ENCODE measurements around the gene KCTD16.

KCTD16 gene

GRCh38 chr5:144203750-144204596 is 33.3 kb downstream of the KCTD16 start:
- Histone ChIP-seq H3K36me3 (ENCODE audit: control insufficient read depth, insufficient read depth, low read length) (no peaks in the 10 kb centered on the region), H3K4me3 (ENCODE audit: low read length) (no peak overlapping the region), H3K4me1 (ENCODE audit: control insufficient read depth, insufficient read depth, low read length) (no peaks in the 10 kb centered on the region; the same call in 1 of the 2 replicates), H3K9me3 (ENCODE audit: control insufficient read depth, insufficient read depth, low read length) (no peaks in the 10 kb centered on the region), H3K27ac (ENCODE audit: low read length) (no peak overlapping the region), H3K27me3 (ENCODE audit: control insufficient read depth, insufficient read depth, low read length) (no peaks in the 10 kb centered on the region; the same call in 1 of the 2 replicates)
- DNase-seq (ENCODE audit: low read depth, low spot score): no peak
- WGBS (ENCODE audit: insufficient coverage, insufficient read length): no CpG with 5 or more reads among the region's 10 CpGs

DNA sequence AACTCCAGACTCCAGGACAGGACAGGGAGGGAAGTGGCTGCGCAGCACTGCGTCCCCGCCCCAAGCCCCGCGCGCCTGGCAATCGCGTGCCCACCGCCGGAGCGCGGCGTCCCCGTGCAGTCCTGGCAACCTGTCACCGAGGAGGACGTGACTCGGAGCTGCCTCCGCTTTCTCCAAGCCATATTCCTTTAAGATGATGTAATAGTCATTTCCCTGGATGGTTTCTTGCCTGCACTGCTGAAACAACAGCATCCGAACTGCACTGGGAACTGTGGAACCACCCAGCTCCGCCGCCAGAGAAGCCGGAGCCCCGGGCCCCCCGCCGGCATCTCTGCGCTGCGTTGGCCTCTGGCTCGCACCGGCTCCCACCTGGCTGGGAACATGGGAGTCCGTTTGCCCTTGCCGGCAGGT is 34.5 kb downstream of the KCTD16 start:
- no peaks in the 10 kb centered on the region for H3K9me3 ChIP-seq (ENCODE audit: control insufficient read depth, insufficient read depth, low read length)
- no CpG with 5 or more reads among the region's 31 CpGs for WGBS (ENCODE audit: insufficient coverage, insufficient read length)
- H3K27ac ChIP-seq (ENCODE audit: low read length): no peak overlapping the region
- no peaks in the 10 kb centered on the region; the same call in 1 of the 2 replicates for H3K27me3 ChIP-seq (ENCODE audit: control insufficient read depth, insufficient read depth, low read length)
- H3K36me3 ChIP-seq (ENCODE audit: control insufficient read depth, insufficient read depth, low read length): no peaks in the 10 kb centered on the region
- no peaks in the 10 kb centered on the region; the same call in 1 of the 2 replicates for H3K4me1 ChIP-seq (ENCODE audit: control insufficient read depth, insufficient read depth, low read length)
- DNase-seq (ENCODE audit: low read depth, low spot score): no peak
- peak overlapping the region; percentile 48 for H3K4me3 ChIP-seq (ENCODE audit: low read length)

GRCh38 chr5:144206141-144206540 is 35.5 kb downstream of the KCTD16 start:
- Histone ChIP-seq H3K9me3 (ENCODE audit: control insufficient read depth, insufficient read depth, low read length) (no peaks in the 10 kb centered on the region), H3K4me1 (ENCODE audit: control insufficient read depth, insufficient read depth, low read length) (no peaks in the 10 kb centered on the region; the same call in 1 of the 2 replicates), H3K27me3 (ENCODE audit: control insufficient read depth, insufficient read depth, low read length) (no peaks in the 10 kb centered on the region; the same call in 1 of the 2 replicates), H3K4me3 (ENCODE audit: low read length) (no peak overlapping the region), H3K36me3 (ENCODE audit: control insufficient read depth, insufficient read depth, low read length) (no peaks in the 10 kb centered on the region), H3K27ac (ENCODE audit: low read length) (no peak overlapping the region)
- WGBS (ENCODE audit: insufficient coverage, insufficient read length): no CpG with 5 or more reads among the region's 2 CpGs
- DNase-seq (ENCODE audit: low read depth, low spot score): no peak

- DNase-seq (ENCODE audit: low read depth, low spot score): no peak
- H3K27ac ChIP-seq (ENCODE audit: low read length): no peak overlapping the region
- H3K4me1 ChIP-seq (ENCODE audit: control insufficient read depth, insufficient read depth, low read length): no peaks in the 10 kb centered on the region; the same call in 1 of the 2 replicates
- H3K27me3 ChIP-seq (ENCODE audit: control insufficient read depth, insufficient read depth, low read length): no peaks in the 10 kb centered on the region; the same call in 1 of the 2 replicates
- no peaks in the 10 kb centered on the region for H3K36me3 ChIP-seq (ENCODE audit: control insufficient read depth, insufficient read depth, low read length)
- no peaks in the 10 kb centered on the region for H3K9me3 ChIP-seq (ENCODE audit: control insufficient read depth, insufficient read depth, low read length)
- no peak overlapping the region for H3K4me3 ChIP-seq (ENCODE audit: low read length)
These were observed 37.3 kb downstream of the KCTD16 start for GRCh38 chr5:144207875-144208444.

GRCh38 chr5:144209361-144209760 is 38.7 kb downstream of the KCTD16 start:
- Histone ChIP-seq H3K36me3 (ENCODE audit: control insufficient read depth, insufficient read depth, low read length) (no peaks in the 10 kb centered on the region), H3K9me3 (ENCODE audit: control insufficient read depth, insufficient read depth, low read length) (no peaks in the 10 kb centered on the region), H3K27me3 (ENCODE audit: control insufficient read depth, insufficient read depth, low read length) (no peaks in the 10 kb centered on the region; the same call in 1 of the 2 replicates), H3K4me1 (ENCODE audit: control insufficient read depth, insufficient read depth, low read length) (no peaks in the 10 kb centered on the region; the same call in 1 of the 2 replicates), H3K27ac (ENCODE audit: low read length) (no peak overlapping the region), H3K4me3 (ENCODE audit: low read length) (no peak overlapping the region)
- WGBS (ENCODE audit: insufficient coverage, insufficient read length): no CpG with 5 or more reads among the region's 4 CpGs
- no peak for DNase-seq (ENCODE audit: low read depth, low spot score)

DNA sequence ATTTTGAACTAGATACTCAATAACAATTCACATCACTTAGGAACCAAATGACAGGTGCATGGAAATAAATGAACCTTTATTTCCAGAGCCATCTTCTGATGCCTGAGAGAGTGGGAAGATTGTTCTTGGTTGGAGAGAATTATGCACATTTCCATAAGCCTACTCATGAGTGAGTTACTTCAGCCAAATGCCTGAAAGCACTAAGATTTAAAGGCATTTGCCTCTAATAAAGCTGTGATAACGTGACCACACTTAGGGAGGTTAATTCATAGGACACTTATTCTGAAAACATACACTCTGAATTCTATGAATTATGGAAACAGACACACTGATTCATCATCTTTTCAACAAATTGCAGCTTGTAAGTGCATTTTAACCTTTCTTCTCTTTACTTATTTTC is 40.0 kb downstream of the KCTD16 start:
- no CpG with 5 or more reads among the region's 1 CpG for WGBS (ENCODE audit: insufficient coverage, insufficient read length)

GRCh38 chr5:144219869-144220268 is 49.2 kb downstream of the KCTD16 start:
- no peak for DNase-seq (ENCODE audit: low read depth, low spot score)
- Histone ChIP-seq H3K4me1 (ENCODE audit: control insufficient read depth, insufficient read depth, low read length) (no peaks in the 10 kb centered on the region), H3K27ac (ENCODE audit: low read length) (no peak overlapping the region), H3K4me3 (ENCODE audit: low read length) (no peak overlapping the region), H3K27me3 (ENCODE audit: control insufficient read depth, insufficient read depth, low read length) (no peaks in the 10 kb centered on the region), H3K9me3 (ENCODE audit: control insufficient read depth, insufficient read depth, low read length) (no peaks in the 10 kb centered on the region), H3K36me3 (ENCODE audit: control insufficient read depth, insufficient read depth, low read length) (no peaks in the 10 kb centered on the region)
- no CpG with 5 or more reads among the region's 3 CpGs for WGBS (ENCODE audit: insufficient coverage, insufficient read length)

More for the DNA sequence above, 40.0 kb downstream of the KCTD16 start:
- no peaks in the 10 kb centered on the region for H3K27me3 ChIP-seq (ENCODE audit: control insufficient read depth, insufficient read depth, low read length)
- no peaks in the 10 kb centered on the region for H3K36me3 ChIP-seq (ENCODE audit: control insufficient read depth, insufficient read depth, low read length)
- H3K27ac ChIP-seq (ENCODE audit: low read length): no peak overlapping the region
- no peaks in the 10 kb centered on the region for H3K9me3 ChIP-seq (ENCODE audit: control insufficient read depth, insufficient read depth, low read length)
- no peak overlapping the region for H3K4me3 ChIP-seq (ENCODE audit: low read length)
- DNase-seq (ENCODE audit: low read depth, low spot score): no peak
- no peaks in the 10 kb centered on the region for H3K4me1 ChIP-seq (ENCODE audit: control insufficient read depth, insufficient read depth, low read length)

- no peak for DNase-seq (ENCODE audit: low read depth, low spot score)
- Histone ChIP-seq H3K4me1 (ENCODE audit: control insufficient read depth, insufficient read depth, low read length) (no peaks in the 10 kb centered on the region), H3K36me3 (ENCODE audit: control insufficient read depth, insufficient read depth, low read length) (no peaks in the 10 kb centered on the region), H3K9me3 (ENCODE audit: control insufficient read depth, insufficient read depth, low read length) (no peaks in the 10 kb centered on the region), H3K27ac (ENCODE audit: low read length) (no peak overlapping the region), H3K27me3 (ENCODE audit: control insufficient read depth, insufficient read depth, low read length) (no peaks in the 10 kb centered on the region), H3K4me3 (ENCODE audit: low read length) (no peak overlapping the region)
- no CpG with 5 or more reads among the region's 2 CpGs for WGBS (ENCODE audit: insufficient coverage, insufficient read length)
These were observed 56.8 kb downstream of the KCTD16 start for GRCh38 chr5:144227363-144227999.

DNA sequence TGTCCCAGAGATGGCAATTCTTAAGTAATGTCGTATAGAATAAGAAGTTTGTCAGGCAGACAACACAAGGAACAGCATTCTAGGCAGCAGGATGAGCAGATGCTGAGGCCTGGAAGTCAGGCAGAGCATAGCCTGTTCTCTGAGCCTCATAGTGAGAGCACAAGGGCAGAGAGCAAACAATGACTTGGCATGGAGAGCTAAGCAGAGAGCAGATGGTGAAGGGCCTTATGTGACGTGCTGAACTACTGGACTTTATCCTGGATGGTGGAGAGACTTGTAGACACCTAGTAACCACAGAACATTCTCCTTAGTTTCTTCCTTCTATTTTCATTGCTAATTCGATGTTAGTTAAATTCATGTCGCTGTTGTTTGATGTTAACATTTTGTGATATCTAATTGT is 60.1 kb downstream of the KCTD16 start:
- Histone ChIP-seq H3K27ac (ENCODE audit: low read length) (no peak overlapping the region), H3K9me3 (ENCODE audit: control insufficient read depth, insufficient read depth, low read length) (no peaks in the 10 kb centered on the region), H3K4me3 (ENCODE audit: low read length) (no peak overlapping the region), H3K36me3 (ENCODE audit: control insufficient read depth, insufficient read depth, low read length) (no peaks in the 10 kb centered on the region), H3K27me3 (ENCODE audit: control insufficient read depth, insufficient read depth, low read length) (no peaks in the 10 kb centered on the region), H3K4me1 (ENCODE audit: control insufficient read depth, insufficient read depth, low read length) (no peaks in the 10 kb centered on the region)
- no peak for DNase-seq (ENCODE audit: low read depth, low spot score)
- no CpG with 5 or more reads among the region's 4 CpGs for WGBS (ENCODE audit: insufficient coverage, insufficient read length)

- H3K4me1 ChIP-seq (ENCODE audit: control insufficient read depth, insufficient read depth, low read length): no peaks in the 10 kb centered on the region
- H3K27ac ChIP-seq (ENCODE audit: low read length): no peak overlapping the region
- no peak overlapping the region for H3K4me3 ChIP-seq (ENCODE audit: low read length)
- no peaks in the 10 kb centered on the region for H3K9me3 ChIP-seq (ENCODE audit: control insufficient read depth, insufficient read depth, low read length)
- no peaks in the 10 kb centered on the region for H3K27me3 ChIP-seq (ENCODE audit: control insufficient read depth, insufficient read depth, low read length)
- WGBS (ENCODE audit: insufficient coverage, insufficient read length): no CpG with 5 or more reads among the region's 5 CpGs
- DNase-seq (ENCODE audit: low read depth, low spot score): no peak
- no peaks in the 10 kb centered on the region for H3K36me3 ChIP-seq (ENCODE audit: control insufficient read depth, insufficient read depth, low read length)
These were observed 61.6 kb downstream of the KCTD16 start for GRCh38 chr5:144232285-144232684.

All from iPS DF 6.9 (cell line).